Hypothalamus (tissue), 51 donors: ENCODE results near the gene TAS2R13.

Experiments
- DNase-seq, 51 donors: peaks; one replicate each; lab custom pipeline; 2025; lab: John Stamatoyannopoulos, UW

The TAS2R13 gene

DNA sequence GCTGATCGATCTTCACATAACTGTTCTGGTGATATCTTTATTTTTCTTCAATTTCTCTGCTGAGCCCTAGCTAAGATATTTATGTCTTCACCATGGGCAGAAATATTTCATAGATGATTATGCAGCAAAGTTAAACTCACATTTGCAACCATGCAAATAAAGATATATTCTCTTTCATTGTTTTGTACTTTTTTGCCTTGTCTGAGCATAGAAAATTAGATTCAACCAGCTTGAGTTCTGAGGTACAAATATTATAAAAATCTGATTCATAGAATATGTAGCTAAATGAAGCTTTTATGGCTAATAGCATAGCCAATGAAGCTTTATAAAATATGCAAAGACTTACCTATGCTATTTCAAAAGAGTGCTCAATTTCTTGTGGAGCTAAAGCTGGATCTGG, at the start of gene TAS2R13:
TAS2R13 (minus strand) TSS at position 101 of the 400 bp plus-strand sequence. CDS start 264 bp downstream, outside the sequence.
- DNase-seq = no peak

- DNase-seq = no peak
These were observed 48.4 kb upstream of the TAS2R13 start for GRCh38 chr12:10957741-10958140.

DNA sequence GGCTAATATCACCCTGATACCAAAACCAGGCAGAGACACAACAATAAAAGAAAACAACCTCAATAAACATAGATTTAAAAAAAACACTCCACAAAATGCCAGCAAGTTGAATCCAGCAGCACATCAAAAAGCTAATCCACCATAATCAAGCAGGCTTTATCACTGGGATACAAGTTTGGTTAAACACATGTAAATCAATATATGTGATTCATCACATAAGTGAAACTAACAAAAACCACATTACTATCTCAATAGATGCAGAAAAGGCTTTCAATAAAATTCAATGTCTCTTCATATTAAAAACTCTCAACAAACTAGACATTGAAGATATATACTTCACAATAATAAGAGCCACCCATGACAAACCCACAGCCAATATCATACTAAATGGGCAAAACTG, 46.7 kb upstream of the TAS2R13 start:
- DNase-seq = no peak

DNA sequence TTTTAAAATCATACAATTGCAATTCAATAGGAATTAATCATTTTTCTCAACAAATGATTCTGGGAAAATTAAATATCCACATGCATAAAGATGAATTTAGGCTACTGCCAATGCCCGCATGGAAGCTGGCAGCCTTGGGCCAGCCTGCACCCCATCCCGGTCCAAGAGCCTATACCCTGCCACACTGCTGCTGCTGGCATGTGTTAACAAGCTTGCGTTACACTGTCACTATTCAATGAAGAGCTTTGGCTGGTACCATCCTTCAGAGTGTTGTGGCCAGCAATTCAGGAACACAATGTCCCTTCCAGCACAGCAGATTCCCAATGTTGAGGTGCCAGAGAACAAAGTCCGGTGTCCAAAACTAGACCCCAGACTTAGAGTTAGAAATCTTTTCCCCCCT, 43.3 kb upstream of the TAS2R13 start:
- DNase-seq = peak in 8 of 51 donors; percentile 1 to 32 (median 7)

GRCh38 chr12:10943167-10943566, 33.8 kb upstream of the TAS2R13 start:
- no peak for DNase-seq

DNA sequence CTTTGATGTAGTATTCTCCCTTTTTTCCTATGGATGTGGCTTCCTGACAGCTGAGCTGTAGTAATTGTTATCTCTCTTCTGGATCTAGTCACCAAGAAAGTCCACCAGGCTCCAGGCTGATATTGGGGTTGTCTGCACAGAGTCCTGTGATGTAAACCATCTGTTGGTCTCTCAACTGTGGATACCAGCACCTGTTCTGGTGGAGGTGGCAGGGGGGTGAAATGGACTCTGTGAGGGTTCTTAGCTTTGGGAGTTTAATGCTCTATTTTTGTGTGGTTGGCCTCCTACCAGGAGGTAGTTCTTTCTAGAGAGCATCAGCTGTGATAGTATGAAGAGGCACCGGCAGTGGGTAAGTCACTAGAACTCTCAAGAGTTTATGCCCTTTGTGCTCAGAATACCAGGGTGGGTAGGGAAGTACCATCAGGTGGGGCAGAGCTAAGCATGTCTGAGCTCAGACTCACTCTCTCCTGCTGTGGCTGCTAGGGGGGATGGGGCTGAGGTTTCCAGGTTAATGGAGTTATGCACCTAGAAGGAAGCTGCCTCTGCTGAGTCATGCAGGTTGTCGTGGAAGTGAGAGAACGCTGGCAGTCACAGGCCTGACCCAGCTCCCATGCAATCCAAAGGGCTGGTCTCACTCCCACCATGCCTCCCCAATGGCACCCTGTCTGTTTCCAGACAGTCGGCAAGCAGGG, 32.7 kb upstream of the TAS2R13 start:
- no peak for DNase-seq

- no peak for DNase-seq
These were observed 32.0 kb upstream of the TAS2R13 start for GRCh38 chr12:10941369-10941768.

DNA sequence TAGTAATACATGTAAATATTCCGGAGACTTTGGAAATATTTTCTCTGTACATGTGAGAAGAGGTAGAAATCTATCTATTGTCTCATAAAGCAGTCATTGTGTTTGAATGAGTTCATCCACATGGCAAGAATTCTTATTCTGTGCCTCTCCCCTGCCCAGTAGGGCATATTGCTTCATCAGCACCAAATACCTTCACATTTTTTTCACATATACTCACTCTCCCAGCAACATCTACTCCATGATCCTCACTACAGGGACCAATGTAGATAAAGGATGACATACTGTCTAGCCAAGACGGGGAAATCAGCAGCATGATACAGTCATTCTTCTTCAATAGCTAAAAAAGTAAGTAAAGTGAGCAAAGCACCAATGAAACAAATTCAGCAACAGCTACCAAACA, 31.0 kb upstream of the TAS2R13 start:
- DNase-seq = no peak

DNA sequence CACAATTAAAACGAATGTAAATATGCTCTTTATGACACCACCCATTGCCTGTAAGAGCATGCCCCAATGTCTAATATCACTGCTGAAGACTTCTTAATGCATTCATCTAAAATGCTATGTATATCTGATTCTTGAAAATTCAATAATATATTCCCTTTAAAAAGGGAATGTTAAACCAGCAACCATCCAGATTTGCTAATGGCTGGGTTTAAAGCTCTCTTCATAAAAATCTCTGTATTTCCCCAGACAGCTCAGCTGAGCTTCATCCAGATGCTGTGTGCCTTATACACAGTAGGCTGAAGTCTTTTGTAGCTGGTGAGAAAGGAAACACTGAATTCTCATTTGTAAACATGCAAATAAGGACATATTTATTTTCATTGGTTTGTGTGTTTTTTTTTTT, 29.8 kb upstream of the TAS2R13 start, which contains the start of gene TAS2R14:
TAS2R14 (minus strand) TSS at position 101 of the 400 bp plus-strand sequence; CDS start at position 45, 56 bp downstream.
- no peak for DNase-seq

DNA sequence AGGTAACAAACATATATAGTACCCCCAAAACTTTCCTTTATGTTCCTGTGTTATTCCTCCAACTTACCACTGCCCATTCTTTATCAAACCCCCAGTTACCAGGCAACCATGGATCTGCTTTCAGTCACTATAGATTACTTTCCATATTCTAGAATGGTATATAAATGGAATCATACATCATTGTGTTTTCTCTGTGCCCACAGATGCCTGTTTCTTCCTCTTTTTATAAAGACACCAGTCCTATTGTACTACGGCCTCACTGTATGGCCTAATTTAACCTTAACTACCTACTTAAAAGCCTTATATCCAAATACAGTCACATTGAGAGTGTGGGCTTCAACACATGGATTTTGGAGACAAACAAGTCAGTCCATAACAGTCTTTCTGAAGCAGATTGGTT, 27.1 kb upstream of the TAS2R13 start:
- DNase-seq = no peak

- DNase-seq = no peak
These were observed 19.5 kb upstream of the TAS2R13 start, which contains the start of gene PRH2 for GRCh38 chr12:10928746-10929286. Gene PRH2 (plus strand): TSS chr12:10929236. CDS start chr12:10929274, 38 bp downstream.

DNA sequence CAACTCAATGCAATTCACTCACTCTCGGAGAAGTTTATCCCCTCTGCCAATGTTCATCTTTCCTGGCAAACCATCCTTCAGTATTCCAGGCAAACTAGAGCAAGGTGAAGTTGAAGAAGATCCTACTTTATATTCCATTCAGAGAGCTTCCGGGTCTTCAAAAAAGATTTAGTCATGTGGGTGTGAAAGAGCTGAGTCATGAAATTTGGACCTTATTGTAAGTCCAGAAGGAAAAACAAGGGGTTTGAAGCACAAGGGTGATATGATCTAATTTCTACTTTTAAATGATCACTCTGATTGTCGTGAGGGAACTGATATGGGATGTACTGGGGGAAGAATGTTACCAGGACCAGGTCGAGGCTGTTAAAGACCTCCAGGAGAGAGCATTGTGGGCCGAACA, 16.9 kb upstream of the TAS2R13 start:
- DNase-seq = no peak

DNA sequence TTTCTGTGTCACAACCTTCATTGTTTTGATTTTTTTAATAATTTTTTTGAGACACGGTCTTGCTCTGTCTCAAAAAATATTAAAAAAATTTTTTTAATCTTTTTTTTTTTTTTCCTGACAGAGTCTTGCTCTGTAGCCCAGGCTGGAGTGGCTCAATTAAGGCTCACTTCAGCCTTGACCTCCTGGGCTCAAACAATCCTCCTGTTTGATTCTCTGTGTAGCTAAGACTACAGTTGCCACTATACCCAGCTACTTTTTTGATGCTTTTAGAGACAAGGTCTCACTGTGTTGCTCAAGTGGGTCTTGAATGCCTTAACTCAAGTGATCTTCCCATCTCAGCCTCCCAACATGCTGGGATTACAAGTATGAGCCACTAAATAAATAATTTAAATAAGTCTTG, 10.4 kb upstream of the TAS2R13 start:
- DNase-seq = no peak

GRCh38 chr12:10910380-10910779, 1.0 kb upstream of the TAS2R13 start:
- no peak for DNase-seq

GRCh38 chr12:10904686-10905085, 4.7 kb downstream of the TAS2R13 start:
- DNase-seq = no peak

DNA sequence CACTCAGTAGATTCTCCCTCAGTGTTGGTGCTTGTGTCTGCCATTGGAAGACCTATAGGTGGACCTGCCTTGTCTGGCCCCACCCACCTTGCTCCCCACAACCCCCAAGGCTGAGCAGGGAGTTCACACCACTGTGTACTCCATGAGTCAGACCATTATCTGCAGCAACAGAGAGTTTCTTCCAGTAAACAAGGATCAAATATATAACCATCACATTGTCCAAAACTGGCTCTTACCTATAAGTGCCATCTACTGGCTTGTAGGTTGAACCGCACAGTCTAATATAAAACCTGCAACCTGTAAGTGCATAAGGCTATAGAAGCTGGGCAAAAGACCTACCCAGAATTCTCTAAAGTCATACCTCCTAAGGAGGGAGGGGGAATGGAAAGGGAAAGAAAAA, 7.9 kb downstream of the TAS2R13 start:
- DNase-seq = no peak

DNA sequence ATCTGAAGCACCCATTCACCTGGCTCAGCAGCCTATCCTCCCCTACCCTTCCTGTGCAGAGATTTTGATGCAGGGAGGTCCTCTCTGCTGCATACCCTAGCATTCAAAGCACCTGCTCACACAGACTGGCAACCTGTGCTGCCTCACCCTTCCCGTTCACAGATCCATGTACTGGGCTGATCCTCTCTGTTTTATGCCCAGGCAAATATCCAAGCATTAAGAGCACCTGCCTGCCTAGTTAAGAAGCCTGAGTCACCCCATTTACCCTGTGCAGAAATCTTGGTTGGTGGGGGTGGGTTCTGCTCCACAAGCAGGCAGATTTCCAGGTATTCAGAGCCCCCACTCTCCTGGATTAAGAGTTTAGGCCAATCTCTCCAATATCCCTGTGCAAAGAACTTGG, 8.4 kb downstream of the TAS2R13 start:
- DNase-seq = no peak

GRCh38 chr12:10900530-10900929, 8.8 kb downstream of the TAS2R13 start:
- no peak for DNase-seq

DNA sequence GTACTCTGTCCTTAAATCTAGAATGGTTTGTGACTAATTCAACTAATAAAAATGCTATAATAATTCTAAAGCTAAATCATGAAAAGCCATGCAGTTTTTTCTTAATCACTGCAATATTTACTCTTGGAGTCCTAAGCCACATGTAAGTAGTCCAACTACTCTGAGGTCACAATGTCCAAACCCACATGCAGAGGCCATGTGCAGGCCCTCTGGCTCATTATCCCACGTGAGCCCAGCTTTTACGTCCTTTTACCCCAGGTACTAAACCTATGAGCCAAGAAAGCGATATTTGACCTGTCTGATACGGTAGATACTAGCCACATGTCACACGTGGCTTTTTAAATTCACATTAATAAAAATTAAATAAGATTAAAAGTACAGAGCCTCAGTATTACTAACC, 12.5 kb downstream of the TAS2R13 start:
- DNase-seq = no peak

GRCh38 chr12:10891937-10892336, 17.4 kb downstream of the TAS2R13 start:
- DNase-seq = no peak

GRCh38 chr12:10889226-10889625, 20.1 kb downstream of the TAS2R13 start:
- no peak for DNase-seq

DNA sequence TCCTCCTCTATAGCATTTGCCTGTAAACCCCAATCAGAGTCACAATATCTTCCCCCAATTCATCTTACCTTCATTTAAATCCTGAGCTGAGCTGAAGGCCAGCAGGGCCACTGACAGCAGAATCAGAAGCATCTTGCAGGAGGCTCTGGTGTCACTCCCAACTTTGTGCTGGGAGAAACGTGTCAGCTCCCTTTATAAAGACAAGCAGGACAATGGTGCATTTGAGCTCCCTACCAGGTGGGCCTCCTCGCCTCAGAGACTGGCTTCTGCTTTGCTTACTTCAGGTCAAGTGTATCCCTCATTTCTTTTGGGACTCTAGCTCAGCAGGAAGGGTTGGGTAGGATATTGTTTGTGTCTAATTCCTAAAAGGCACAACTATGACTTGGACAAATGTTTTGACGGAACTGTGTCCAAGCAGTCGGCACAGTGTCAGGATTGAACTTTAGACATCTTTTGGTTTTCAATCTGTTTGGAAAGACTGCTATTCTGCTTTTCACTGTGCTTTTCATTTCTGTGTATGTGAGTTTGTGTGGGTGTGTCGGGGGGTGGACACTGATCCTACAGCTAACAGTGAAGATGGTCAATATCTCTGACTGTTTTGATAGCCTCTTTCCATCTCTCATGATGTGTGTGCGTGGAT, 25.2 kb downstream of the TAS2R13 start, which contains the start of gene PRH1:
PRH1 (minus strand) TSS at position 170 of the 640 bp plus-strand sequence; CDS start at position 132, 38 bp downstream.
- DNase-seq = no peak
